ENCODE measurements around the gene GPNMB.

GPNMB gene

DNA sequence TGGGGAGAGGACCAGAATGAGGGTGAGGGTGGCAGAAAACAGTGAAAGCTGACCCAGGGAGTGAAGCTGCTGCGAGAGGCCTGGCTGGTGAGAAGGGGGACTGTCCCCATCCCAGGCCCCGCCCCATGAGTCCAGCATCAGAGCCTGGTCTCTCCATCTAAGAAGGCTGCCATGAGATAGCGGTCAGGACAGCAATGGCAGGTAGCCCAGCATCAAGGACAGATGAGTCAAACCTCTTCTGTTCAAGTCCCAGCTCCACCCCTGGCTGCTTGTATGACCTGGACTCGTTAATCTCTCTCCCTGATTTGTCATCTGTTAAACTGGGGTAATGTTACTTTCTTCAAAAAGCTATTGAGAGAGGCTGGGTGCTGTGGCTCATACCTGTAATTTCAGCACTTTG lies 22.2 kb downstream of the GPNMB start:
- DNase-seq (ENCODE audit: low read depth in 2 of 2, low spot score in 1 of 2): no peak

DNA sequence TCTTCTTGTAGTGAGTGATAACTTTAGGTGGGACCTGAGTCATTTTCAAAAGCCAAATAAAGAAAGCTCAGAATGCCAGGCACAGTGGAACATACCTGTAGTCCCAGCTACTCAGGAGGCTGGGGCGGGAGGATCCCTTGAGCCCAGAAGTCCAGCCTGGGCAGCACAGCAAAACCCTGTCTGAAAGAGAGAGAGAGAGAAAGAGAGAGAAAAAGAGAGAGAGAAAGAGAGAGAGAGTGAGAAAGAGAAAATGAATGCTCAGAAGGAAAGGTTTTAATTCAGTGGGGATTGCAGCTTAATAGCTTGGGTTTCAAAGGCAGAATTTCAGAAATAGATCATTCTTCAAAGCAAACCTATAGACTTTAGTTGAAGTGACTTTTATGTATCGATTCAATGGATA lies 25.7 kb downstream of the GPNMB start:
- no peak for DNase-seq (ENCODE audit: low read depth in 2 of 2, low spot score in 1 of 2)

DNA sequence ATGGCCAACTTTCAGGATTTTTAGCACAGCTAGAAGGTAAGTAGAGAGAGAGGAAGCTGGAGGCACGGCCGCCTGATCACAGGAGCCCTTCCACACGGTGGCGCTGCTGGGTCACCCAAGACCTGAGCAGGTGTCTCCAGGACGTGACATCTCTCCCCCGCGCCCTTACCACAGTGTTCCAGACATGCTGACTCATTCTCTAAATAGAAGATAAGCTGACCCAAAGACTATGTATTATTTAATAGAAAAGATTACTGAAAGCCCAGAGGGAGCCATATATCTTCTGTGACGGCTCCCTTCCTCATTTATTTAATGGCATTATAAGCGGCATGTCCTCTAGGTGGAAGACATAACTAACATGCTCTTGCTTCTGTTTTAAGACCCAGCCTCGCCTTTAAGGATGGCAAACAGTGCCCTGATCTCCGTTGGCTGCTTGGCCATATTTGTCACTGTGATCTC lies 26.6 kb downstream of the GPNMB start:
- peak; percentile 69 to 80 for DNase-seq (ENCODE audit: low read depth in 2 of 2, low spot score in 1 of 2)

DNA sequence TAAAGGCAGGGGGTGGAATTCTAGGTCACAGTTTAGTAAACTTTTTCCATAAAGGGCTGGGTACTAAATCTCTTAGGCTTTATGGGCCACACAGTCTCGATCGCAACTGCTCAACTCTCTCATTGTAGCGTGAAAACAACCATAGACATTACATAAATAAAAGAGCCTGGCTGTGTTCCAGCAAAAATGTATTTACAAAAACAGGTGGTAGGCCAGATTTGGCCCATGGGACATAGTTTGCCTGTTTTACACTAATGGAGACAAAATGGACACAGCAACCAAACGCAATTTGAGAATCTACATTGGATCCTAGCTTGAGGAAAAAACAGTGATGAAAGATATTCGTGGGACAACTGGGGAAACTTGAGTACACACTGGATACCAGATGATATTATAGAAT lies 29.3 kb downstream of the GPNMB start:
- no peak for DNase-seq (ENCODE audit: low read depth in 2 of 2, low spot score in 1 of 2)

DNA sequence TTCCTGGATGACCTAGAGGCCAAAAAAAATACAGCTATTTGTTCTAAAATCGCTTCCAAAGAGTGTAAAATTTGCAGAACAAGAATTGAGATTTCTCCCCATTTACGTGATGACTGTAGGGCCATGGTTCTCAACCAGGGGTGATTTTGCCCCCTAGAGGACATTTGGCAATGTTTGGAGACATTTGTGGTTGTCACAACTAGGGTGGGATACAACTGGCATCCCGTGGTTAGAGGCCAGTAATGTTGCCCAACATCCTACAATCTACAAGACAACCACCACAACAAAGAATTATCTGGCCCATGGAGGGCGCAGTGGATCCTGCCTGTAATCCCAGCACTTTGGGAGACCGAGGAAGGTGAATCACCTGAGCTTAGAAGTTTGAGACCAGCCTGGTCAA lies 29.8 kb downstream of the GPNMB start:
- no peak for DNase-seq (ENCODE audit: low read depth in 2 of 2, low spot score in 1 of 2)

DNA sequence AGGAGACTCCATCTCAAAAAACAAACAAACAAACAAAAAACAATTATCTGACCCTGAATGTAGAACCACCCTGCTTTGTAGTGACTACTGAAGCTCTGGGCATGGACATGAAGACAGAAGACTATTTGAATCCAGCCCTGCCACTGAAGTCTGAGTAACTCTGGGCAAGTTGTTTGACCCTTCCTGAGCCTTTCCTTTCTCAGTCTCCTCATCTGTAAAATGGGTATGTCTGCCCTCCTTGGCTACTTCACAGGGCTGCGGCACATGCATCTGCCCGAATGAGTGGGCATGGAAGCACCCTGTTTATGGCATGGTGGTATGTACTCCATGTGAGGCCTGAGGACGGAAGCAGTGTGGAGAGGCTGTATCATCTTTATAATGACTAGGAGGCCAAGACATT lies 30.4 kb downstream of the GPNMB start:
- no peak for DNase-seq (ENCODE audit: low read depth in 2 of 2, low spot score in 1 of 2)

DNA sequence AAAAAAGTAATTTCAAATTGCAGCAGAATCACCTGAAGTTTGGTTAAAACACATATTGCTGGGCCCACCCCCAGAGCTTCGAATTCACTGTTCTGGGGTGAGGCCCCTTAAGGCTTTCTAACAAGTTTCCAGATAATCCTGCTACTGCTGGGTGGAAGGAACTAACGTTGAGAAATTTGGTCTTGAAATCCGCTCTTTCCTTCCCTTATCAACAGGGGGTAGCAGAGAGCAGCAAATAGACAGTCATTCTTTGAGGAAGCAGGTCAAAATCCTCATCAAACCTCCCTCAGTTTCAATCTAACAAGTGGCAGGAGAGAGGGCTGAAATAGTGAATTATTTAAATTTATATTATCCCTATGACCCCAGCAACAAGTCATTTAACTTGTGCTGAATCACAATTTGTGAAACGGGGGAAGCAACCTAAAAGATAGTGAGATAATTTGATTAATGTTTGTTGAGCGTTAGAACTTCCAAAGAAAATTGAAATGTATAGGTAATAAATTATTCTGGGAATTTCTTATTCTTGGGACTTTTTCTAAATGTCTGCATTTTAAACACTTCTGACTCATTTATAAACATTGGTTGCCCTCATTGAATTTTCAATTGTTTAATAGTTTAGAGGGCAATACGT lies 30.9 kb downstream of the GPNMB start:
- DNase-seq (ENCODE audit: low read depth in 2 of 2, low spot score in 1 of 2): no peak

DNA sequence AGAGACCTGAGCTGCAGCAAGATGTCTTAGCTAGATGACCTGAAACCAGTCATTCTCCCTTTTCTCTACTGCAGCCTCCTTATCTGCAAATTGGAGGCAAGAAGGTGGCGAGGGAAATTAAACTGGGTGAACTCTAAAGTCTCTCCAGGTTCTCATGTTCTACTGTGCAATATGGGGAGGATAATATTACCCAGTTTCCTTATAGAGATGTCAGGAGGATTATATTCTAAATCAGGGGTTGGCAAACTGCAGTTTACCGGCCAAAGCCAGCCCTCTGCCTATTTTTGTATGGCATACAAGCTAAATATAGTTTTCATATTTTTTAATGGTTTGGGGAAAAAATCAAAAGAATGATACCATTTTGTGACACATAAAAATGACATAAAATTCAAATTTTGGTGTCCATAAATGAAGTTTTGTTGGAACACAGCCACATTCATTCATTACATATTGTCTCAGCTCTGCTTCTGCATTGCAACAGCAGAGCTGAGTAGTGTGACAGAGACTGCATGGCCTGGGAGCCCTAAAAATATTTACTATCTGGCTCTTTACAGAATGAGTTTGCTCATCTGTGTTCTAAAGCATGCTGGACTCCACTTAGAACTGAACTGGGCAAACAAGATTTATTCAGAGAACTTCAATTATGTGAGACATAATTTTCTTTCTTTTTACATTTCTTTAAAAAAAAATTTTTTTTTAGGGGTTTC lies 33.4 kb downstream of the GPNMB start:
- no peak for DNase-seq (ENCODE audit: low read depth in 2 of 2, low spot score in 1 of 2)

DNA sequence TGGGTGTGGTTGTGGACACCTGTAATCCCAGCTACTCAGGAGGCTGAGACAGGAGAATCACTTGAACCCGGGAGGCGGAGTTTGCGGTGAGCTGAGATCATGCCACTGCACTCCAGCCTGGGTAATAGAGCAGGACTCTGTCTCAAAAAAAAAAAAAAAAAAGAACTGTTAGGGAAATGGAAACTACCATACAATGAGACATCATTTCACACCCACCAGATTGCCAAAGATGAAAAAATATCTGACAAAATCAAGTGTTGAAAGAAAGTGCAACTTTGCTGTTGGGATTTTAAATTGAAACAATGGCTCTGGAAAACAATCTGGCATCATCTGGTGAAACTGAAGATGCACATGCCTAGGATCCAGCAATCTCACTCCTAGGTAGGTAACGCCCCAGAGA lies 36.5 kb downstream of the GPNMB start:
- no peak for DNase-seq (ENCODE audit: low read depth in 2 of 2, low spot score in 1 of 2)

DNA sequence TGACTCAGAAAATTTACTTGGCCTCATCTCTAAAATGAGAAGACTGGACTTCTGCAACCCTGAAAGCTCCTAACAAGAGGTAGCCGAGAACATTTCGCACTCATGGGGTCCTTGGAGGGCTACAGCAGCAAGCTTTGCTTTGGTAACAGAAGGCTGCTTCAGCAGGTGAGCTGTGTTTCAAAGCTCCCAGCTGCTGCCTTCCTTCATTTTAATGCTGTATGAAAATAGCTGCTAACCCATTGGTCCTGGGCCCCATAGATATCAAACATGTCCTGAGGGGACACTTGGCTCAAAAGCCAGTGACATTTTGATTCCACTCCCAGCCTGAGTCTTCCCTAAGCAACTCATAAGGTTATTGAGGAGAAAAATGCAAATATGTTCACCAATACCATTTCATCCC lies 38.3 kb downstream of the GPNMB start:
- DNase-seq (ENCODE audit: low read depth in 2 of 2, low spot score in 1 of 2): no peak

DNA sequence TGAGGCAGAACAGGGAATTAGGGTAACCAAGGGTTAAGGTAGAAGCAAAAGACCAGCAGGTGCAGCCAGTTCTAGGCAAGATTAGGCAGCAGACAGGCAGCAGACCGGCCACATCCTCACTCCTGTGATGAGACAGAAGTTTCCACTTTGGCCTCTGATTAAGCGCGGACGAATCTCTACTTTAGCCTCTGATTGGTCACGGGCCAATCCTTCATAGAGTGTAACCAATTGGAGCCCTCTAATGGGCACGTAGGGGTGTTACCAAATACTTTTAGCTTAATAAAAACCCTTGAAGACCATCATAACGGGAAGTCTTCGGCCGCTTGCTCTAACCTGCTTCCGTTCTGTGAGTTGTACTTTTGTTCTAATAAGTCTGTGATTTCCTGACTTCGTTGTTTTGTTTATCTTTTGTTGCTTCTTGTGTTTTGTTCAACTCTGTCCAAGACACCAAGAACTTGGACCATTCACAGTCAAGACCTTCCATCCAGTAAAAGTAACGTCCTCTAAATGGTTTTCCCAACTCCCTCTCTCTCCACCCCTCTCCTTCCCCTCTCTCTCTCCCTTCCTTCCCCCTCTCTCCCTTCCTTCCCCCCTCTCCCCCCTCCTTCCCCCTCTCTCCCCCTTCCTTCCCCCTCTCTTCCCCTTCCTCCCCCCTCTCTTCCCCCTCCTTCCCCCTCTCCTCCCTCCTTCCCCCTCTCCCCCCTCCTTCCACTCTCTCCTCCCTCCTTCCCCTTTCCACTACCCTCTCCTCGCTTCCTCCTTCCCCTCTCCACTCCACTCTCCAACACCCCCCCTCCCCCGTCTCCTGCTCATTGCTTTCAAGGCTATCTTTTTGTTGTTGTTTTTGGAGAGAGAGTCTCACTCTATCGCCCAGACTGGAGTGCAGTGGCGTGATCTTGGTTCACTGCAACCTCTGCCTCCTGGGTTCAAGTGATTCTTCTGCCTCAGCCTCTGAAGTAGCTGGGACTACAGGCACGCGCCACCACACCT lies 39.4 kb downstream of the GPNMB start:
- no peak for DNase-seq (ENCODE audit: low read depth in 2 of 2, low spot score in 1 of 2)

DNA sequence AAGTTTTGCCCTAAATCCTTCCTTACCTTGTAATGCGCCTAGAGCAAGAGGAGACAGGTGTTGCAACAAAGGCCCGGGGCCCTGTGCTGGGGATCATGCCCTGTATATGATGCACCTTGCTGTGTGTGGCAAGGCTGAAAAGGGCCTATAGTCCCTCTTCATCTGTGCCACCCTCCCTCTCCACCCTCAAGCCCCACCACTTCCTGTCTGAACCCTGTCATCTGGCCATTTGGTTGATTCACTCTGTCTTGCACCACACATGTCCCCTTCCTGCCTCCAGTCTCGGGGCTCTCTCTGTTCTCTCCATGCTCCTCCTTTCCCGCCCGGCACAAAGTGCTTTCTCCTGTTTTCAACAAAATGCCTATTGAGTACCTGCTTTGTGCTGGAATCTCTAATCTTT lies 41.0 kb downstream of the GPNMB start:
- no peak for DNase-seq (ENCODE audit: low read depth in 2 of 2, low spot score in 1 of 2)

DNA sequence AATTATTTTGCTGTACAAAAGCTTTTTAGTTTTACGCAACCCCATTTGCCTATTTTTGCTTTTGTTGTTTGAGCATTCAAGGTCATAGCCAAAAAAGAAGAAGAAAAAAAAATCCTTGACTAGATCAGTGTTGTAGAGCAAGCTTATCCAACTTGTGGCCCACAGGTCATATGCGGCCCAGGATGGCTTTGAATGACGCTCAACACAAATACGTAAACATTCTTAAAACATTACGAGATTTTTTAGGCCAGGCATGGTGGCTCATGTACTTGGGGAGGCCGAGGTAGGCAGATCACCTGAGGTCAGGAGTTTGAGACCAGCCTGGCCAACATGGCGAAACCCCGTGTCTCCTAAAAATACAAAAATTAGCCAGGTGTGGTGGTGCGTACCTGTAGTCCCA lies 44.4 kb downstream of the GPNMB start:
- no peak for DNase-seq (ENCODE audit: low read depth in 2 of 2, low spot score in 1 of 2)

DNA sequence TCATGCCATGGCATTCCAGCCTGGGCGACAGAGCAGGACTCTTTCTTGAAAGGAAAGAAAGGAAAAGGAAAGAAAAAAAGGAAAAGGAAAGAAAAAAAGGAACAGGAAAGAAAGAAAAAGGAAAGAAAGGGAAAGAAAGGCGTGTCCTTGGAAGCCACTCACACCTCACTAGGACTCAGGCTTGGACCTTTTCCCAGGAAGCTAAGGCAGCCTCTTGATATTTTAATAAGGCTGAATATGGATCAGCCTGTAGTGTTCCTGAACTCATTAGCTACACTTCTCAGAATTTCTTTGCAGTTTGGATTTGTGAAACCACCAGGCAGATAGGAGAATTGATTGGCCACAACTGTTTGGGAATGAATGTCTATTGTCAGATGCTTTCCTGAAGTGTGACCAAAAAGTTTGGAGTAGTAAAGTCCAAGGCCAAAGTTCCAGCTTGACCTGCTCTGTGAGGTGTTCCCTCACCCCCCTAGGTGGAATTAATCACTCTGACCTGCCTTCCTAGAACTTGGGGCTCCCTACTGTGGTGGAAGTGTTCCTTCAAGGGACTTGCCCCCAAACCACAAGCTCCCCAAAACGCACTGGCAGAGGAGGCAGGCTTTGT lies 45.5 kb downstream of the GPNMB start:
- DNase-seq (ENCODE audit: low read depth in 2 of 2, low spot score in 1 of 2): no peak

DNA sequence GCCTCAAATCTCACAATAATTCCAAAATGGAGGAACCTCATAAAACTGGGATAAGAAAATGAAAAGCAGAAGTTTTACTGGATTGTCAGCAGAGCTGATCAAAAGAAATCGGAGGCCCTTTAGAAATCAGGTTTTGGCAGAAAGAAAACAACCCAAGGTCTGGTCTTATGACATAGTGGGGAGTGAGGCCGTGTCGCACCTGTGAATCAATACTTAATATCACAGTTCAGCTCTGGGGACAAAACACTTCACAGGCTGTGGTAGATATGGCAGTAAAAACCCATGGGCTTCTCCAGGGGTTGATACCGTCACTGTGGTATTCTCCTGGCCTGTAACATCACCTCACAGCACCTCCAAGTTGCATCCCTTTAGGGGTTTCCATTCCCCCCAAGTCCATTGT lies 46.0 kb downstream of the GPNMB start:
- no peak for DNase-seq (ENCODE audit: low read depth in 2 of 2, low spot score in 1 of 2)

DNA sequence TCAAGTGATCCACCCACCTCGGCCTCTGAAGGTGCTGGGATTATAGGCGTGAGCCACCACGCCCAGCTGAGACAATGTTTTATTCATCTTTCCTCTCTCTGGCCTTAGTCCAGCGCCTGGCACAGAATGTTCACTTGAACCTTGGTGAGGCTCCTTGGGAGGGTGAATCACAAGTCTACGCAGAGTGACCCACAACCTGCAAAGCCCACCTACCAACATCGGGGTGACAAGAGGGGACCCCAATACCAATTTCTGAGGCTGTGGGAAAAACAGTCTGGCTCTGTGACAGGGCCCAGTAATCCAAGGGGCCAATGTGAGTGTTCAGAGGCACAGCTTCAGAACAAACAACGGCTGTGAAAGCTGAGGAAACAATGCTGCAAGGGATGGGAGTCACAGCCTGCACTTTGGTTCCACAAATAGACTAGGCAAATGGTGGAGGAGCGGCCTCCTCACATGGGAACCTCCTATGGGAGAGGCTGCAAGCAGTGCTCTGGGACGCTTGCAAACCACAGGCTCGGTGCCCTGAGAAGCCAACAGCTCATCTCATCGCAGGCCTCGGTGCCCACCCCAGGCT lies 47.0 kb downstream of the GPNMB start:
- no peak for DNase-seq (ENCODE audit: low read depth in 2 of 2, low spot score in 1 of 2)

DNA sequence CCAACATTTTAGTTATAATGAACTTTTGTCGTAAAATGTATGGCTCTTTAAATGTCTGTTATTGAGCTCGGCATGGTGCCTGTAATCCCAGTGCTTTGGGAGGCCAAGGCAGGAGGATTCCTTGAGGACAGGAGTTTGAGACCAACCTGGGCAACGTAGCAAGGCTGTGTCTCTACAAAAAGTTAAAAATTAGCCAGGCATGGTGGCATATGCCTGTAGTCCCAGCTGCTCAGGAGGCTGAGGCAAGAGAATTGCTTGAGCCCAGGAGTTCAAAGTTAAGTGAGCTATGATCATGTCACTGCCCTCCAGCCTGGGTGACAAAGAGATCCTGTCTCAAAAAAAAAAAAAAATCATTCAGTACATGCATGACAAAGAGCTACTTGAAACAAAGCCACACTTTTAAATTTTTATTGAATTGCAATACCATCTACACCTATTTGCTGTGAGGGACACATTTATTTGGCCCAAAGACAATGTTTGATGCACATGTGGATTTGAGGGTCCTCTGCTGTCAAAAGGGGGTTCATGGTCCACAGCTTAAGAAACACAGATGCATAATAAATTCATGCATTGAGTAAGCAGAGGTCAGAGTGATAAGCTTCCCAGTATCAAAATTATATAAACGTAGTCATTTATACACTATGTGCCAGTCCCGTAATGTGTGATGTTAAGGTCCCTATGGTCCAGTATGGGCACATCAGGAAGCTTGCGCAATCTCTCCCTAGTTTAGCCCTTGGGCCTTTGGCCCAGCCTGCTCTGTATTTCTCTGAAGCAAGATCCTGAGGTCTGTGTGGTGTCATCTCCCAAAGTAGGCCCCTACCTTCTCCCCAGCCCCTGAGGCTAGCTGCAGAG lies 48.2 kb downstream of the GPNMB start:
- no peak for DNase-seq (ENCODE audit: low read depth in 2 of 2, low spot score in 1 of 2)

DNA sequence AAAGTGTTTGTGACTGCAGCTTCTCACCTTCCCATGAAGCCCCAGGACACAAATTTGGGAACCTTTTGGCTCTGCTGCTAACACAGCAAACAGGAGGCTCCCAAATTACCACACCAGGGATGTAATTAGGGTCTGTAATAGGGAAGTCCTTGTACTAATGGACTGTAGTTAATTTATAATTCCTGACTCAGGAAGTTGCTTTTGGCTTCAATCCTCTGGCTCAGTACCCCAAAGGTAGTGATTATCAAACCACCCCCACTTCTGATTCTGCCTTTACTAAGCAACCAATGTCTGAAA lies 48.8 kb downstream of the GPNMB start:
- no peak for DNase-seq (ENCODE audit: low read depth in 2 of 2, low spot score in 1 of 2)

DNA sequence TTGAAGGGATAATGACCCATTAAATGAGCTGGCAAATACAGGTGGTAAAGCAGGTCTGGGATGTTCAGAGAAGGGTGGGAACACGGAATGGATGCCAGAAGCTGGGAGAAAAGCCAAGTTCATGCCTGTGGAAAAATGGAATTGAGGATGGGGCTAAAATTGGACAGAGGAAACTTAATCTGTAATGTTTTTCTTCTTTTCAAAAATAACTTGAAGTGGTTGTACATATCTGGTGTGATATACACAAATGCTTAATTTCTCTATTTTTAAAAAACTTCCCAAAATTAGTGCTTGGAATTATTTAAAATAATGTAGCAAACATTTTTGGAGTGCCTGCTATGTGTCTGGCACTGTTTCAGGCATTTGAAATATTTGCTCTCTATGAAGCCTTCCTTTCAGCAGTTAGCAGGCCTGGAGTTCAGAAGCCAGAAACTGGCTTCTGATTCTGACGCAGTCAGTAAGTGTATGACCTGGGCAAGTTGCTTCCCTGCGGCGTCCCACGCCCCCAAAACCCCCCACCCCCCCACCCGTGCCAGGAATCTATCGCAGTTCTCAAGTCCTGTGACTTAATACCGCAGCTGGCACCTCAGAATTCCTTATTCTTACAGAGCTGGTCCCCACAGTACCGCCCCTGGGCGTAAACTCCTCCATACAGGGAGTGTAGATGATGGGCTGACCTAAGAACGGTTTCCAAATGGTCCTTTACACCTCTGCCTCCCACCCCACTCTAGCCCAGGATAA lies 51.7 kb downstream of the GPNMB start:
- DNase-seq (ENCODE audit: low read depth in 2 of 2, low spot score in 1 of 2): no peak
